ENCODE measurements around the gene ZNF383. TPM values are rescaled to one million over a fixed set of nuclear protein-coding genes. Genes with fewer than 3 reads are reported as not detected.
"Not testable (repeated sequence)": the region's sequence is repeated elsewhere in the genome, so short reads cannot be mapped to it uniquely, and the experiment has no call there.

Gene ZNF383
- total RNA-seq, 1 donor: 7.8 TPM

GRCh38 chr19:37289229-37289628 lies 71.2 kb downstream of the ZNF383 start:
- H3K4me3 ChIP-seq (ENCODE audit: low read depth, low read length); DNase-seq (ENCODE audit: low read depth): not testable (repeated sequence)

GRCh38 chr19:37292998-37293939 lies 75.3 kb downstream of the ZNF383 start:
- not testable (repeated sequence) for DNase-seq (ENCODE audit: low read depth); H3K4me3 ChIP-seq (ENCODE audit: low read depth, low read length)

GRCh38 chr19:37294246-37294645 lies 76.2 kb downstream of the ZNF383 start:
- DNase-seq (ENCODE audit: low read depth); H3K4me3 ChIP-seq (ENCODE audit: low read depth, low read length): not testable (repeated sequence)

Other genes starting within 250 kb of the ZNF383 start
- gene ZNF420, start 139.8 kb upstream of the ZNF383 start, total RNA-seq (ENCODE audit: low replicate concordance): 2.9 and 8.9 TPM in 2 replicates
- gene ZNF585A, start 45.5 kb upstream of the ZNF383 start, total RNA-seq (ENCODE audit: low replicate concordance): 9.1 and 13.4 TPM in 2 replicates
- gene ZNF585B, start 7.7 kb upstream of the ZNF383 start, total RNA-seq (ENCODE audit: low replicate concordance): 11.0 and 20.1 TPM in 2 replicates
- gene ZNF527, start 152.9 kb downstream of the ZNF383 start, total RNA-seq (ENCODE audit: low replicate concordance): 6.8 and 9.2 TPM in 2 replicates
- 7.3 and 8.4 TPM in 2 replicates for gene ZNF569, start 249.2 kb downstream of the ZNF383 start, total RNA-seq (ENCODE audit: low replicate concordance)